ENCODE measurements around the gene BFSP1. TPM values are rescaled to one million over a fixed set of nuclear protein-coding genes. Genes with fewer than 3 reads are reported as not detected.

Gene BFSP1
- total and polyA plus RNA-seq, 3 donors from 2014 or later, result 7.4 to 11.3 (median 10.7) TPM

DNA sequence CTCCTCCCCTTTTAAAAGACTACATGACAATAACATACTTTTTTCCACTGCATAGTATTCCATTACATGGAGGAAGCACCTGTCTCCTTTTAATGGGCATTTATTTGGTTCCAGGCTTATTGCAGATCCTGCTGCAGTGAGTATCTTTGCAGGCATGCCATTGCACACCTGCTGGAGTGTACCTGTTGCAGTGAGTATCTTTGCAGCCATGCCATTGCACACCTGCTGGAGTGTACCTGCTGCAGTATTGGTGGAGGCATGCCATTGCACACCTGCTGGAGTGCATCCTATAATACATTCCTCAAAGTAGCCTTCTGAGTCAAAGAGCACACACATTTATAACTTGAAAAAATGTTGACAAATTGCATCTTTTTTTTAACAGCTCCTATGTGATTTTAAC, 1.6 kb downstream of the BFSP1 start:
- no peaks in the 10 kb centered on the region for H3K4me1 ChIP-seq
- no peaks in the 10 kb centered on the region for H3K27me3 ChIP-seq
- no peak for DNase-seq
- TF ChIP-seq POLR2A (IDR thresholded peaks at IDR 0.05), result no peak
- TF ChIP-seq, protein P1, sequence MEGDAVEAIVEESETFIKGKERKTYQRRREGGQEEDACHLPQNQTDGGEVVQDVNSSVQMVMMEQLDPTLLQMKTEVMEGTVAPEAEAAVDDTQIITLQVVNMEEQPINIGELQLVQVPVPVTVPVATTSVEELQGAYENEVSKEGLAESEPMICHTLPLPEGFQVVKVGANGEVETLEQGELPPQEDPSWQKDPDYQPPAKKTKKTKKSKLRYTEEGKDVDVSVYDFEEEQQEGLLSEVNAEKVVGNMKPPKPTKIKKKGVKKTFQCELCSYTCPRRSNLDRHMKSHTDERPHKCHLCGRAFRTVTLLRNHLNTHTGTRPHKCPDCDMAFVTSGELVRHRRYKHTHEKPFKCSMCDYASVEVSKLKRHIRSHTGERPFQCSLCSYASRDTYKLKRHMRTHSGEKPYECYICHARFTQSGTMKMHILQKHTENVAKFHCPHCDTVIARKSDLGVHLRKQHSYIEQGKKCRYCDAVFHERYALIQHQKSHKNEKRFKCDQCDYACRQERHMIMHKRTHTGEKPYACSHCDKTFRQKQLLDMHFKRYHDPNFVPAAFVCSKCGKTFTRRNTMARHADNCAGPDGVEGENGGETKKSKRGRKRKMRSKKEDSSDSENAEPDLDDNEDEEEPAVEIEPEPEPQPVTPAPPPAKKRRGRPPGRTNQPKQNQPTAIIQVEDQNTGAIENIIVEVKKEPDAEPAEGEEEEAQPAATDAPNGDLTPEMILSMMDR (IDR thresholded peaks at IDR 0.05), result no peak
- intact Hi-C loops (cut with DNase I; ENCODE audit: low total_unique reads), result no loop called here
- H3K9me3 ChIP-seq, result no peaks in the 10 kb centered on the region
- no peaks in the 10 kb centered on the region for H3K36me3 ChIP-seq (ENCODE audit: low read depth, missing control alignments)
- no peak overlapping the region for H3K4me3 ChIP-seq
- no peak overlapping the region for H3K27ac ChIP-seq

DNA sequence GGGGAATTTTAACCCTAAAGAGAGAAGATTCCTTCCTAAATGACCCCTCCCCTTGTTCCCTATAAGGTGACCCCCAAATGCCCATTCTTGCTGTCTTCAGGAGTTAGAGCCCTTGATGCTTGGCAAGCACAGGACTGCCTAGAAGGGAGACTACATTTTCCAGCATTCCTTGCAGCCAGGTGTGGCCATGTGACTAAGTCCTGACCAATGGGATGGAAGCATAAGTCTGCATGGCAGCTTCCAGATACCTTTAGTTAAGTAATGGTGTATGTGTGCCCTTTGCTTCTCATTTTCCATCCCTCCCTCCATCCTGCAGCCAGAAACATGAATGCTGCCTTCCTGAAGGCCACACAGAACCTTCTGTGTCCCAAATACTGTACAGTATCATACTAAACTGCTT, 5.5 kb downstream of the BFSP1 start:
- Histone ChIP-seq H3K4me1 (no peaks in the 10 kb centered on the region), H3K4me3 (no peak overlapping the region), H3K27me3 (no peaks in the 10 kb centered on the region), H3K27ac (no peak overlapping the region), H3K9me3 (no peaks in the 10 kb centered on the region), H3K36me3 (ENCODE audit: low read depth, missing control alignments) (no peaks in the 10 kb centered on the region)
- intact Hi-C loops (cut with DNase I; ENCODE audit: low total_unique reads), result no loop called here
- DNase-seq, result no peak
- TF ChIP-seq POLR2A (IDR thresholded peaks at IDR 0.05), result no peak
- TF ChIP-seq, protein P1 (IDR thresholded peaks at IDR 0.05), result no peak

DNA sequence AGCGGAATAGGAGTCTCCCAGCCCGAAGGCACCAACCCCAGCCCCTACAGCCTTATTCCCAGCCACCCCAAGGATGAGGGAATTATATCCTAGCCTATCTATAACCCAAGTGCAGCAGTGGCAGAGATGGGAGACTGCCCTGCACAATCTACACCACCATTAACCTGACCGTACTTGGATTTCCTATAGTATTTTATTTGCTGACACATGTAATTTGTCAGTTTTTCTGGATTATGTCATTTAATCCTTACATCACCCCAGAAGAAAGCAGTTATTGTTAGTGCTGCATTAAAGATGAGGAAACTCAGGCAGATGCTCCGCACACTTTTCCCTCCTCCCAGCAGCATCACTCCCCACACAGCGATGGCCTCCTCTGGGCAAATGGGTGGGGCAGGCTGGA, 6.0 kb downstream of the BFSP1 start:
- 97% methylated on average over 5 of the region's 5 CpGs for WGBS, 2 donors
- H3K9me3 ChIP-seq, result no peaks in the 10 kb centered on the region
- no peak overlapping the region for H3K27ac ChIP-seq
- no peaks in the 10 kb centered on the region for H3K27me3 ChIP-seq
- no peak overlapping the region for H3K4me3 ChIP-seq
- H3K4me1 ChIP-seq, result no peaks in the 10 kb centered on the region
- TF ChIP-seq, protein P1 (IDR thresholded peaks at IDR 0.05), result no peak
- TF ChIP-seq POLR2A (IDR thresholded peaks at IDR 0.05), result no peak
- H3K36me3 ChIP-seq (ENCODE audit: low read depth, missing control alignments), result no peaks in the 10 kb centered on the region
- intact Hi-C loops (cut with DNase I; ENCODE audit: low total_unique reads), result no loop called here
- DNase-seq, result no peak

DNA sequence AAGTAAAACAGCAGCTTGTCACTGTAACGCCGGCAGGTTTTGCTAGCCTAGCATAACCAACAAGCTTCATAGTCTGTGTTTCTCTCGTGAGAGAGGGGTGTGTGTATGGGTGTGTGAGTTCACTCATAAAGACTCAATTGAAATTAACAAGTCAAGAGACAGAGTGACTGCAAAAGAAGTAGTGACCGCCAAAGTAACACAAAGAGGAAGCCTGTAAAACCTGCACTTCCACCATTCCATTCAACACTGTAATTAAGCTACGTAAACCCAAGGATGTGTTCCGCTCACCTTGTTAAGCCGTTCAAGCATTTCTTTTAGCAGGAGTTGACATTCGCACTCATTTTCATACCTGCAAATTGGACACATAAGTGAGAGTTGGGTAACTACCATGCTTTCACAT, 6.6 kb downstream of the BFSP1 start:
- H3K9me3 ChIP-seq, result no peaks in the 10 kb centered on the region
- no peaks in the 10 kb centered on the region for H3K36me3 ChIP-seq (ENCODE audit: low read depth, missing control alignments)
- no peak for DNase-seq
- H3K27ac ChIP-seq, result no peak overlapping the region
- TF ChIP-seq, protein P1 (IDR thresholded peaks at IDR 0.05), result no peak
- no peak for TF ChIP-seq POLR2A (IDR thresholded peaks at IDR 0.05)
- no peaks in the 10 kb centered on the region for H3K4me1 ChIP-seq
- H3K27me3 ChIP-seq, result no peaks in the 10 kb centered on the region
- 92 to 96% methylated on average over 8 of the region's 8 CpGs for WGBS, 2 donors
- no peak overlapping the region for H3K4me3 ChIP-seq
- intact Hi-C loops (cut with DNase I; ENCODE audit: low total_unique reads), result no loop called here

DNA sequence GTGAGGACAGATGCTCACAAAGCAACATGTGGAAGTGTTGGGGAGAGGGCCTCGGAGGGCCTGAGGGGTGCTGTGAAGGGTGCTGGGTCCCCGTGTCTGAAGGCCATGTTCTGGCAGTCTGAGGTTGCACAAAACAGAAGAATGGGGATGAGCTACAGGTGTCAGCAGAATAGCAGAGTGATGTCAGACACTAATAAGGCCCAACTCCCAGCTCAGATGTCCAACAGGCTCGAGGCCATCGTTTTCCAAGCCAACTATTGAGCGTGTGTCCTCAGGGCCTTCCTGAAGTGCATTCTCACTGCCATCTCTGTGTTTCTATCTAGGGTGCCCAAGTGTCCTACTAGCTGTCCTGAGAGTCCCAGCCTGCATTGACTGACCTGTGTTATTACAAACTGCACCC, 7.9 kb downstream of the BFSP1 start:
- Histone ChIP-seq H3K27ac (no peak overlapping the region), H3K4me1 (no peaks in the 10 kb centered on the region), H3K36me3 (ENCODE audit: low read depth, missing control alignments) (no peaks in the 10 kb centered on the region), H3K4me3 (no peak overlapping the region), H3K9me3 (no peaks in the 10 kb centered on the region), H3K27me3 (no peaks in the 10 kb centered on the region)
- TF ChIP-seq, protein P1 (IDR thresholded peaks at IDR 0.05), result no peak
- TF ChIP-seq POLR2A (IDR thresholded peaks at IDR 0.05), result no peak
- intact Hi-C loops (cut with DNase I; ENCODE audit: low total_unique reads), result no loop called here
- DNase-seq, result no peak
- 72 to 82% methylated on average over 5 of the region's 5 CpGs for WGBS, 2 donors
